PC-3 (cell line): ENCODE measurements around the gene CST8.

ENCODE experiments used
- EZH2 ChIP-seq: fragments of 300-600 bp; sonication (generic); IDR thresholded peaks from one replicate; pipeline ENCODE4 v1.6.1; 2017; ENCODE audit warnings: antibody characterized with exemption, mild to moderate bottlenecking, low read length; ENCODE audit not compliant: unreplicated experiment
- TF ChIP-seq, protein P1 (sequence below): fragments of 300-600 bp; sonication (generic); conservative IDR thresholded peaks from 2 replicates; pipeline ENCODE4 v1.5.1; 2017; ENCODE audit warnings: antibody characterized with exemption, low read depth, mild to moderate bottlenecking, low read length

DNA sequence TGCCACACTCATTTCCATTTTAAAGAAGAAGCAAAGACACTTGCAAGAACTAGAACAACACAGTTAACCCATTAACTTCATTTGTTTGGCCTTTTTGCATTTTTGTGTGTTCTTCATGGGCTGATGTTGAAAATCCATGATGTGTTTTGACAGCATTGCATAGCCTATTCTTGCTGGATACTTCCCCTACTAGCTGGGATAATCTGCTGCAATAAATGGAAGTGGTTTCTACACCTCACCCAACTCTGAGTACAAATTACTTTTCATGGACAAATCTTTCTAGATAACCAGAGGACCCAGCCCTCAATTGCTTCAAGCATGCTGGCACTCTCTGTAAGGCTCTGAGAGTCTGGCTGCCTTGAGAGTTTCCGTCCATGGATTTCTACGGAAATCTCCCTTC lies 50.9 kb downstream of the CST8 start:
- TF ChIP-seq EZH2 = no peak
- TF ChIP-seq, protein P1, sequence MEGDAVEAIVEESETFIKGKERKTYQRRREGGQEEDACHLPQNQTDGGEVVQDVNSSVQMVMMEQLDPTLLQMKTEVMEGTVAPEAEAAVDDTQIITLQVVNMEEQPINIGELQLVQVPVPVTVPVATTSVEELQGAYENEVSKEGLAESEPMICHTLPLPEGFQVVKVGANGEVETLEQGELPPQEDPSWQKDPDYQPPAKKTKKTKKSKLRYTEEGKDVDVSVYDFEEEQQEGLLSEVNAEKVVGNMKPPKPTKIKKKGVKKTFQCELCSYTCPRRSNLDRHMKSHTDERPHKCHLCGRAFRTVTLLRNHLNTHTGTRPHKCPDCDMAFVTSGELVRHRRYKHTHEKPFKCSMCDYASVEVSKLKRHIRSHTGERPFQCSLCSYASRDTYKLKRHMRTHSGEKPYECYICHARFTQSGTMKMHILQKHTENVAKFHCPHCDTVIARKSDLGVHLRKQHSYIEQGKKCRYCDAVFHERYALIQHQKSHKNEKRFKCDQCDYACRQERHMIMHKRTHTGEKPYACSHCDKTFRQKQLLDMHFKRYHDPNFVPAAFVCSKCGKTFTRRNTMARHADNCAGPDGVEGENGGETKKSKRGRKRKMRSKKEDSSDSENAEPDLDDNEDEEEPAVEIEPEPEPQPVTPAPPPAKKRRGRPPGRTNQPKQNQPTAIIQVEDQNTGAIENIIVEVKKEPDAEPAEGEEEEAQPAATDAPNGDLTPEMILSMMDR = no peak
